Epidermal melanocyte (primary cell): ENCODE results near the gene ATXN7.

Experiments
- DNase-seq: peaks from one replicate; pipeline ENCODE4 v3.0.0; 2011; ENCODE audit warnings: low spot score; ENCODE audit not compliant: insufficient read length

ATXN7 gene

DNA sequence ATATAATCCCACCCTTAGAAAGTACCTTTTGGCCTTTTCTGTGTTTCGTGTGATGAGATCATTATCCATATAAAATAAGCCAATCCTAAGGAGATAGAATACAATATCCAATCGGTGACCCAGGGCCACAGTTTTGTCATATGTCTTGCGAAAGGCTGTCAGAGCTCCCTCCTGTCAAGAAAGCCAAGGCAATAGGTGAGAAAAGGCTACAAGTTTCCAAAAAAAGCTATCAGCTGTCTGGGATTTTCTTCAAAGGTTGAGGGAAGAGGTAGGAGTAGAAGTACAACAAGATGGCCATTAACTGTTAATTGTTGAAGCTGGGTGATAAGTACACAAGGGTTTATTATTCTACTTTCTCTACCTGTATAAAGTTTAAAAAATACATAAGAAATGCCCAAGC lies 155.6 kb downstream of the ATXN7 start:
- no peak for DNase-seq

DNA sequence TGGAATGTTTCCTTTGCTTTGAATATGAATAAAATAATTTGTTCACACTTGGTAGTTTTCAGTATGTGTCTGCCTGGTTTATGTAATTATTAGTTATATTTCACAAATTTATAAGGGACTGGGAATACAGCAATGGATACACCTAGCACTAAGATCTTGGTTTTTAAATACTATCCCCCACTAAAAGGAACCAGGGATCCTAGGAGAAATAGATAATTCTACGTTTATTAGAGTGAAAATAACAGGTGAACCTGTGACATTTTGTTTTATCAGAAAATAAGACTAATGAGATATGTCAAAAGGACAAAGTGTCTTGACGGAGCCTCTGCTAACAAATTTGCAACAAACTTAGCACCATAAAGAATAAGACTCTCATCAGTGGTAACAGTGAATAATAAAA lies 156.2 kb downstream of the ATXN7 start:
- no peak for DNase-seq

DNA sequence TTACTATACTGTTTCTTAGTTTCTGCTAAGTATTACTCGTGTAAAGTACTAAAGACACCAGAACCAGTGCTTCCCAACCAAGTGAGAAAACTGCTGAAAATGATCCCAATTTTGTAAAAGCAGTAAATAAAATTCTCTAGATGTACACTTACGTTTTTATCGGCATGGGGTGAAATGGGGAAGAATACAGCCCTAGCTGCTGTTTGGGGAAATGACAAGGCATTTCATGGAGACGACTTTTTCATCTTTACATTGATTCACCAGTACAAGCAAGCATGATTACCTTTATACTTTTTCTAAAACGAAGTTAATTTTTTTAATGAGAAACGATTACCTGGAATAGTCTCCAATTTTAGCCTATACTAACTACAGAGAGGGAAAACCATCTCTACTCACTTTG lies 158.3 kb downstream of the ATXN7 start:
- no peak for DNase-seq

DNA sequence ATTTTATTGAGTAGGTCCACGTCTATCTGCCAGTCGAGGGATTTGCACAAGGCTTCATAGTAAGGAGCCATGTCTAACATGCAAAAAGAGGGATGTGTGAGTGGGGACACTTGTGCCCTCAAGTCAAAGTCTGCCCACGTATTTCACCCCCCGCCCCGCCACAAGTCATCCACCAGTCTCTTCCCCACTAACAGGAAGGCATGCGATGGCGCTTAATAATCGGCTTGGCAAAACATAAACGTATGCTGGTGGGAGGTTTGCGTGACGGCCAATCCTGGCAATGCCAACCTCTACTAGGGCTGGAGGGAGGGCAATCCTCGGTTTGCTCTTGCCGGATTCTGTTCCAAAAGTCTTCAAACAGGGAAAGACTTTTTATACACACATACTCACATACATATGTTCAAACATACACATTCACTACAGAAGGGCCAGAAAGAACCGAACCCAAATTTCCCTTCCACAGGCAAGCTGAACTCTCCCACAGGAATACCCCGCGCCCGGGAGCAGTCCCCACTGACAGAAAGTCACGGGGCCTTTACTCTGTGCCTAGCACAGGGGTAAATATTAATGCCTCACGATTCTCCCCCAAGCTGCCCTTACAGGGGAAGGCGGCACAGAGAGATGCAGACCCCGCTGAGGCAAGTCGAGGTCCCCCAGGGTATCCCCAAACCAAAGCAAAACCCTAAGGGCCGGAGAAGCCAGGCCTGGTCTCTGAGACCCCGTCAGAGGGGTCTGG lies 159.0 kb downstream of the ATXN7 start:
- no peak for DNase-seq

DNA sequence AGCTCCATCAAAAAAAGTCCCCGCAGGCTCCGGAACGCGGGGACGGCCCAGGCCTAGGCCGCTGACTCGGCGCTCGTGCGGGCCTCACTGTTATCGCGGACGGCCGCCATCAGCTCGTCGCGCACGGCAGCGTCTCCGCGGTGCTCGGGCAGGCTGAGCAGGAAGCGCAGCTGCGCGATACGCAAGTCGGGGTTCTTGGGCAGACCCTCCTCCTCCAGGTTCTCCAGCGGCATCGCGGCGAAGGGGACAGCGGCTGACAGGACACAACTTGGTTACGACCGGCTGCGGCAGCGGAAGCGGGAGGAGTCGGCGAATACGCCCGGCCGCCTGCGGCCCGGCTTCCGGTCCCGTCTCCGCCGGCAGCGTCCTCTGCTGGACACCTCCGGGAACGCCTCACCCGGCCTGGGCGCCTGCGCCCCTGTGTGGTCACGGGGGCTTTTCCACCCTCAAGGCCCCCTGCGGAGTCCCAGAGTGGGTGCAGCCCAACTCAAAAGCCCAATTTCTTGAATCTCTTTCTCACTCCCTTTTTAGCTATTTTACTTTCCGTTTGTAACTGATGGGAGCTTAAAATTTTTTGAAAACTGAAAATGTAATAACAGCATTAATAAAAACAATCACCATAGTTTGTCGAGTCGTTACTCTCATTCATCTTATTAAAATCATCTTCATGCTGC lies 159.7 kb downstream of the ATXN7 start, which contains the start of gene PSMD6:
Gene PSMD6, minus strand, starts transcription at position 308 of the 674 bp plus-strand sequence. Its CDS starts 75 bp downstream, at position 233.
- peak; percentile 67 for DNase-seq

DNA sequence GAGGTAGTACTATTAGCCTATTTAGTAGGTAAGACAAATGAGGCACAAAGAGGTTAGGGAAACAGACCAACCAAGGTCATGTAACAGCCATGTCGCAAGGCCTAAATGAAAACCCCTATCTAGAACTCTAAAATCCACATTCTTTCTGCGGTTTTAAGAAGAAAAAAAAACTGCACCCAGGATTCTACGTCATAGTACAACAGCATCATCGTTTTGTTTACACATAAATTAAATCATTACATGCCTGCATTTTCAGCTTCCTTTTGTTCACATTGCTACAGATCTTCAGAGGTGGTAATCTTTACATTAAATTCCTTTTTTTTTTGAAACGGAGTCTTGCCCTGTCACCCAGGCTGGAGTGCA lies 160.2 kb downstream of the ATXN7 start:
- DNase-seq, result no peak

DNA sequence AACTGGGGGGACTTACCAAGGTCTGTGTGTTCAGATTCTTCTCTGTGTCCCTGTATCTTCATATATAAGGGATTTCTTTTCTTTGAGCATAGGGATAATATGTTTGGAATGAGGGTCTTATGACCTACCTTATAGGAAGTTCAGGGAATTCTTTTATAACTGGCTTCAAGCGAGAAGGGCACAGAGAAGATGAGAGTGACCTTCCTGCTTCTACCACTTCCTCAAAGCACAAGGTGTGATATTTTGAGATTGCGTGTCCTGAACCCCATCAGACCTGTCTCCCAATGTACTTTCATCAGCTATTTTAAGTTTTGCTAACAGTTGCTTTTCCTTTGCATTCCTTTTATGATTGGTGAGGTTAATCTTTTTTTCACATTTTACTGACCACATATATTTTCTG lies 162.7 kb downstream of the ATXN7 start:
- DNase-seq, result no peak

DNA sequence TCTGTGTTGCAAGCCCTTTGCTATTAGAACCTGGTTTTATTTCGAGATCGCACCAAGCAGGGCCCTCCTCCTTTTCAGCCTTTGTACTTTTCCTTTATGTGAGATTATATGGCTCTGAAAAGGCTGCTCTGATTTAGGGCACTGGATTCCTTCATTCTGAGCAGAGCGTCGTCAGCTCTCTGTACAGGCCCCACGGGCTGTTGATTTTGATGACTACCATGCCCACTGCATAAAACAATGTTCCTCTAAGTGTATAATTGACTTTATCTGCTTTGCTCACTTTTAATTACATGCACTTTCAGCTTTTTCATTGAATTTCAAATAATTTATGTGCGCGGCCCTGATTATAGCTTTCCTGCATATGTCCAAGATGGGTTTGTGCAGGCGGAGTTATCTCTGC lies 164.0 kb downstream of the ATXN7 start:
- DNase-seq, result no peak

DNA sequence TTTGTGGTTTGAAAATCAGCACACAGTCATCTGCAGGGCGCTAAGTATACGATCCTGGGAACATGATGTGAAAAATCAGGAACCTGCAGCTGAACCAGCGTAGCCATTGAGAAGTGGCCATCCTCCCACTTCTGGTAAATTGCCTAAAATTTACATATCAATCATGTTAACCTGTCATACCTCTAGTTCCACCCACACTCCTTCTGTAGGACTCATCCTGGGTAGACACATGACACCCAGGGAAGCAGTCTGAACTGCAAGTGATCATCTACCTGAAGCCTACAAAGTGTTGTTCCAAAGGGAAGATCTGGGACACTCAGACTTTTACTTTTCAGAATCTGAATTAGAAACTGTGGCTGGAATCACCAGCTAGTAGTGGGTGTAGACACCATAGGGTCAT lies 165.1 kb downstream of the ATXN7 start:
- no peak for DNase-seq

DNA sequence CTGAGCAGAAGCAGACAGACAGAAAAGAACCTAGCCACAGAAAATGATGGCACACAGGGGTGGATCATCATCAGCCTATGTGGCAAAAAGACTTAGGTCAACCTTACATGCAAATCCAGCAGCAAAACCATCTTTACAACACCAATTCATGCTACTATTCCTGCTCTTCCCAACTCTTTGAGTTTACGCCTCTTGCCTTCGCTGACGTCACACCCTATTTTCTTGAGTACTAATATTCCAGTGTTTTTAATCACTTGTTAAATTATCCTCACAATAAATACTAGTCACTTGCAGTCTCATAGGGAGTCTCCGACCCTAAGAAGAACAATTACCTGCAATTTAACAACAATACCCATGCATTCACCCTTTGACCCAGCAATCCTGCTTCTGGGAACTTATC lies 165.6 kb downstream of the ATXN7 start:
- no peak for DNase-seq

DNA sequence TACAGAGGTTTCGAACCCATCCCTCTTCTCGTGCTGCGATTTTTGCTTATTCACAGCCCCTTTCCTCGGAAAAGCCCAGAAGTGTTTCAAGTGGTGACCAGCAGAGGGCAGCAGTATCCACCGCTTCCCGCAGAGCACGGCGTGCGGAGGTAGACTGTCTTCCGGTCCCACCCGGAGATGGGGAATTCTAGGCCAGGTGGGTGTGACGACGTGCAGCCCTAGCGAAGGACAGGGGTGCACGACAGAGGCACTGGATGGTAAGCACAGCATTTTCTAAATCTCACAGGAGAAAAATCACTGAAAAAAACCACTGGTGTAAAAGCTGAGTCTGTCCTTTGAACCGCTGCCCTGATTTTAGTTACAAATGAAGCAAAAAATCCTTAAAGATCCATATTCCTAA lies 167.1 kb downstream of the ATXN7 start:
- DNase-seq, result peak; percentile 73

DNA sequence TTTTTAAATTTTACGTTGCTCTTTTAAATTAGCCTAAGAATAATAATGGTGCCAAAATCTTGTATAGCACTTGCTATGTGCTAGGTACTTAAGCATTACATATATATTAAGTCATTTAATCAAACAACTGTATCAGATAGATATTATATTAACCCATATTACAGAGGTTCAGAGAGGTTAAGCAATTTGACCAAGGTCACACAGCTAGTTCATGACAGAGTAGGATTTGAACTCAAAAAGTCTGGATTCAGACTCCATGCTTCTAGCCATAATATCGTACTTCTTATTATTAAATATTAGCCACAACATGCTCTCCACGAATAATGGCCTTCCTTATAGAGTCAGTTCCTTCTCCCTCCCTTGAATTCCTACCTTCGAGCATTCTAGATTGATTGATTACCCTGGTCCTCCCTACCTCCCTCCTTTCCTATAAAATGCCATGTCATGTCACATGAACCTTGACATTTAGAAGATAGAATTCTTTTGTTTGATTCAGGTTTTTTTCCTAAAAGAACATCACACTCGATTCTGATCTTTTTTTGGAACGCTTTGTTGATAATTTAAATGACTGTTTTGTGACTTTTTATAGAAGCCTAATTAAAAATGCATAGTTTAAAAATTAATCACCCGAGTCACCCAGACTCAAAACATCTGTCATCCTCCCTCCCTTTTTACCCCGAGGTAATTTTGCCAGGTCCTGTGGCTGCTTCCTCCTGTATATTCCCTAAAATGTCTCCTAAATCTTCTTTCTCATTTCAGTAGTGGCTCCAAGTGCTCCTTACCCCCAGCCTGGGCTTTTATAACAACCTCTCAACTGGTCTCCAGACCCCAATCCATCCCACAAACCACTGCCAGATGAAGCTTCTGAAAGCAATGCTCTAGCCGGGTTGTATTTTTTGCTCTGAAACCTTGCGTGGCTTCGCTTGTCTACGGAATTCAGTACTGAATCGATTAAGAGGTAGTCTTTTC lies 168.2 kb downstream of the ATXN7 start:
- no peak for DNase-seq

DNA sequence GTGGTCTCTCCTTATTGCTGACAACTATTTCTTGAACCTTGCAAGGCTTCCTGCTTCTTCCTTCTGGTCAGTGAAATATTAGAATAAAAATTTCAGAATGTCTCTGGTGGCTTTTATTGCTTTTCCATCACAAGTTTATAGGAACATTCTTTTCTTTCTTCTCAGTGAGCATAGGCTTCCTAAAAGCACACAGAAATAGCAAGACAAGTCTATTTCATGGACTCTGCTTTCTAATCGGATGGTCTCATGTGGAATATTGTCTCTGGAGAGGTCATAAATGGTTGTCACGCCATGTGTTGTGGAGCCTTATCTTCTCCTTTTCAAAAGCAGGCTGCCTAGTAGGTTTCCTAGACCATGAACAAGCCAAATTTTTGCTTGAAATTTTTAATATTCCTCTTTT lies 169.4 kb downstream of the ATXN7 start:
- no peak for DNase-seq

DNA sequence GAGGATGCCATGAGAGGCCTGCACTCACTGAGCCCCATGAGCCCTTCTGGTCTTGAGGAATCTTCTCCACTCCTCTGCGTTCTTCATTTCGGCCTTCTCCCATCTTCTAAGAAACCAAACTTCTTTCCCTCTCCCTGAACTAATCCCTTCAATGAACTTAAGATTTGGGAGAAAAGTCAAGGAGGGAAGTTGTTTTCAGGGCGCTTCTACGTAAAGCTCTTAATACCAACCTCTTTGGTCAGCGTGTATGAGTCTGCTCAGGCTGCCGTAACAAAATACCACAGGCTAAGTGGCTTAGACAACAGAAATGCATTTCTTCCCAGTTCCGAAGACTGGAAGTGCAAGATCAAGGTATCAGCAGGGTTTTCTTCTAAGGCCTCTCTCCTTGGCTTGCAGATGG lies 173.4 kb downstream of the ATXN7 start:
- no peak for DNase-seq

DNA sequence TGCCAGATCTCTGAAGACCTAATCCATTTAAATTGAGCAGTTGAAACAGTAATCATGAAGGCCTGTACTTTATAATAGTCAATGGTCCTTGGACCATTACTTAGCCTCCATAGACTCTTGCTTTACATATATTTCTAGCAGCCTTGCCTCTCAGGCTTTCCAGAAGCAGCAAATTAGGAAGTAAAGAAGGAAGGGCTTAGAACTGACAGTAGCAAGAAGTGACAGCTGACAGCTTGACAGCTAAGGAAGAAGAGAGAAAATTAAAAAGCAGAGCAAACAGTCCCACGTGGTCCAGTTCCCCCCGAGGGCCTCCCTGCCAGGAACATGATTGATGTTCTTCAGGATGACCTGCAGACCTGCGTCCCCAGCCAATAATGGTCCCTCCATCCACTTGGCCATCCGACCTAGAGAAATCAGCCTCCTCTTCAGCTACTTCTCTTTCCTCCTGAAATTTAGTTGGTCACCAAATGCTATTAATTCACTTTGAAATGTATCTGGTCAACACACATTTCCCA lies 174.6 kb downstream of the ATXN7 start:
- no peak for DNase-seq

DNA sequence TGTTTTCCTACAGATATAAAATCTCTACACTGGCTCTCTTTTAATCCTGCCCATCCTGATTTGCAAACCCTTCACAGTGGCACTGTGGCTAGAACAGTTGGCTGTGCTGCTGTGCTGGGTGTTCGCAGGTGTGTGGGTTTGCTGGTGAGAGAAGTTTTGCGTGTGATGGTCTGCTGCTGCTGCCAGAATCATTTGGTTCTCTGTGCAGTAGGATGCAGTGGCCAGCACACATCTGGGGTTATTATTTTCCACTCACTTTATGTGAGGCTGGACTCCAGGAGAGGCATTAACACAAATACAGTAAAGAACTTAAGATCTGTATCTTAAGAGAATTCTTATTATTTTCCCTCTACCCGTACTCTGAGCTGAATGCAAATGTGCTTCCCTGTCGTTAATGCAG lies 175.7 kb downstream of the ATXN7 start:
- DNase-seq, result no peak

DNA sequence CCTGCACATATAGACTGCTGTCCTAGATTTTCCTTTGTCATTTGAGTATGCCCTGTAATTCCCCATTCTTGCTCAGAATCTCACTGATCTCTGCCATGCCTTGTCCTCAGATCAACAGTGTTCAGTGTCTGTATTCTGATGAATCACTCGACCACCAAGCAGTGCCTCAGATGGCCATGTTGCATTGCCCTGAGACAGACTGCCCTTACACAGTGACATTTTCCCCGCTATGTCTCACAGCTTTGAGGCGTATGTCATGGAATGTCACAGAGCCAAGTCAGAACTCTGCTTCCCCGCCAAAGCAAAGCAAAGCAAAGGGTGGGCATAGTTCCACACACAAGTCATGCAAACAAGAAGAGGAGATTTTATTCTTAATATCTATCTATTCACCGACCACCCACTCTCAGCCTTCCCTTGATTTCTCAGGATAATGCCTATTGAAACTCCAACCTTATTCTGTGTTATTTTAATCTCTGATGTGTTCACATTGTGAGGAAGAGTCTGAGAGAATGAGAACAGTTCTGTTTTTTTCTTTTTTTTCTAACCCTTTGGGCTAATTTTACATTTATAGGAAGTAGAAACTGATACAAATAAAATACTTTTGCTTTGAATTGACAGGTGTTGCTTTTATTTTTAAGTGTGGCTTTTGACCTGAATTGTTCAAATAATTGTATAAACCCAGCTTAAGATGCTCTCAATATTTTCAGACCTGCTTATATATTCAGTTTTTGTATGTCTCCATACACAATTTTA lies 176.5 kb downstream of the ATXN7 start:
- DNase-seq, result no peak

DNA sequence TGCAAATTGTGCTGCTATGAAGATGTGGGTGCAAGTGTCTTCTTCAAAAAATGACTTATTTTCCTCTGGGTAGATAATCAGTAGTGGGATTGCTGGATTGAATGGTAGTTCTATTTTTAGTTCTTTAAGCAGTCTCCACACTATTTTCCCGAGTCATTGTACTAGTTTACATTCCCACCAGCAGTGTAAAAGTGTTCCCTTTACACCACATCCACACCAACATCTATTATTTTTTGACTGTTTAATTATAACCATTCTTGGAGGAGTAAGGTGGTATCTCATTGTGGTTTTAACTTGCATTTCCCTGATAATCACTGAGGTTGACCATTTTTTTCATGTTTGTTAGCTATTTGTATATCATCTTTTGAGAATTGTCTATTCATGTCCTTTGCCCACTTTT lies 179.3 kb downstream of the ATXN7 start:
- DNase-seq, result no peak

DNA sequence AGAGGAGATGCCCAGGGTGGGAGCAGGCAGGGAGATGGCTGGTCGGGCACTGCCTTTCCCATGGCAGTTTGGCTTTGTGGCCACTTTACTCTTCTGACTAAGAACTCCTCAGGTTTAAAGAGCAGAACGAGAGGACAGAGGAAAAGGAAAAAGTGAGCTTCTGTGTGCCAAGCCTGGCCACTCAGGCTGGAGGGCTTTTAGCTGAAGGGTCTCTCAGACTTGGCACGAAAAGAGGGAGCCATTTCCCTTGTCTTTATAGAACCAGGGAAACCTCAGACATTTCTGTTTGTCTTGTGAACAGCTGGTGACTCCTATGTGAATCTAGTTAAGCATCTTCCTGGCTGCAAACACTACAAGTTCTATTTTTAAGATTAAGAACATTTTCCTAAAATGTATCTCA lies 182.9 kb downstream of the ATXN7 start:
- DNase-seq, result no peak

DNA sequence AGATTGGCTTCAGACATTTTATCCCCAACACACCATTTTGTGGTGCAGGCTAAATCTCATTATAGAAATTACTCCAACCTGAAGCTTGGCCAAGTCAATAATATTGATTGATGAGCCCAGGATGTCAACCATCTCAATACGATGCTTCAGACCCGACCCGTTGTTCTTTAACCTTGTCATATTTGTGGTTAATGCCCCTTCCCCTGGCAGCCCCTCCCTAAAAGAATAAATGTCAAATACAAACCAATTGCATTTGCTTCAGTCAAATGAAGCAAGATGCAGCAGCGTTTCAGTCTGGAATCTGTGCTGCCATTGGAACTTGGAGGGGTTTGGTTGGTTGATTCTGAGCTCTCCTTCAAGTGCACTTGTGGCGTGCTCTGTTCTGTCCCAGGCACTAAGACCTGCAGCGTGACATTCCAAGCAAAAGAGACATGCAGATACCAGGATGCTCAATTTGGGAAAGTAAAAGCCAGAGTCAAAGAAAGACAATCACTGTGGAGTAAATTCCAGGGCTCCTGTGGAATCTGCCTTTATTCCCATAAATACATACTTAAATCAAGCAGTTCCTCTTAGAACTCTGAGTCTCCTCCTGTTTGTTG lies 183.4 kb downstream of the ATXN7 start:
- DNase-seq, result no peak

DNA sequence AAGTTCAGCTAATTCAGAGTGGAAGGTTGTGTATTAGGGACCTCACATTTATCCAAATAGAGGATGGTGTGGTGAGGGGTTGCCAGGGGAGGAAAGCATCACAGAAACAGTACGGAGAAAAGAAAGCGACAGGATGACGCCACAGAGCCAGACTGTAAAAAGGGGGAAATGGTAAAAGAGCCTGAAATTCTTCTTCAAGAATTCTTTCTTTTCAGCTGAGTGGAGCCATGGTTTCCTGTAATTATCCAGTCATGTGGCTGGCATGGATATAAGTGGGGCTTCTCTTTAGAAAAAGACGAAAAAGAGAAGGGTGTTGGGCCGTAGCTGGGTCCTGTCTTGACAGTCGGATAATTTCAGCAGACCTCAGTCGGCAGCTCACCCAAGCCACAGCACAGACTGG lies 184.1 kb downstream of the ATXN7 start:
- no peak for DNase-seq
